IPS DF 6.9 (cell line): ENCODE measurements around the gene P2RX1.

Source experiments
- DNase-seq: peaks from one replicate; pipeline ENCODE4 v3.0.0-alpha.2; 2013; ENCODE audit warnings: low read depth, low spot score
- H3K27ac ChIP-seq: one replicate; pipeline ENCODE4 v1.5.1; 2013; ENCODE audit warnings: low read length, control low read depth
- H3K27me3 ChIP-seq: 2 replicates; pipeline ENCODE4 v1.6.1; 2013; ENCODE audit warnings: mild to moderate bottlenecking, low read length; ENCODE audit not compliant: control insufficient read depth, insufficient read depth
- H3K36me3 ChIP-seq: 2 replicates; pipeline ENCODE4 v1.6.1; 2013; ENCODE audit warnings: low read length; ENCODE audit not compliant: control insufficient read depth, insufficient read depth
- H3K4me1 ChIP-seq: 2 replicates; pipeline ENCODE4 v1.6.1; 2013; ENCODE audit warnings: low read length; ENCODE audit not compliant: control insufficient read depth, insufficient read depth
- H3K4me3 ChIP-seq: 2 replicates; pipeline ENCODE4 v1.5.1; 2013; ENCODE audit warnings: mild to moderate bottlenecking, low read length
- H3K9me3 ChIP-seq: 2 replicates; pipeline ENCODE4 v1.6.1; 2013; ENCODE audit warnings: low read length, inconsistent platforms; ENCODE audit not compliant: control insufficient read depth, insufficient read depth
- WGBS: extraction: QIAGEN DNeasy Blood & Tissue Kit; methylation state at CpG from one replicate; pipeline ENCODE4 v1.1.7; 2013; ENCODE audit warnings: mixed read lengths, missing lambda C conversion rate; ENCODE audit not compliant: insufficient read length, insufficient coverage; 5-methylcytosine and 5-hydroxymethylcytosine counted together

Gene P2RX1

DNA sequence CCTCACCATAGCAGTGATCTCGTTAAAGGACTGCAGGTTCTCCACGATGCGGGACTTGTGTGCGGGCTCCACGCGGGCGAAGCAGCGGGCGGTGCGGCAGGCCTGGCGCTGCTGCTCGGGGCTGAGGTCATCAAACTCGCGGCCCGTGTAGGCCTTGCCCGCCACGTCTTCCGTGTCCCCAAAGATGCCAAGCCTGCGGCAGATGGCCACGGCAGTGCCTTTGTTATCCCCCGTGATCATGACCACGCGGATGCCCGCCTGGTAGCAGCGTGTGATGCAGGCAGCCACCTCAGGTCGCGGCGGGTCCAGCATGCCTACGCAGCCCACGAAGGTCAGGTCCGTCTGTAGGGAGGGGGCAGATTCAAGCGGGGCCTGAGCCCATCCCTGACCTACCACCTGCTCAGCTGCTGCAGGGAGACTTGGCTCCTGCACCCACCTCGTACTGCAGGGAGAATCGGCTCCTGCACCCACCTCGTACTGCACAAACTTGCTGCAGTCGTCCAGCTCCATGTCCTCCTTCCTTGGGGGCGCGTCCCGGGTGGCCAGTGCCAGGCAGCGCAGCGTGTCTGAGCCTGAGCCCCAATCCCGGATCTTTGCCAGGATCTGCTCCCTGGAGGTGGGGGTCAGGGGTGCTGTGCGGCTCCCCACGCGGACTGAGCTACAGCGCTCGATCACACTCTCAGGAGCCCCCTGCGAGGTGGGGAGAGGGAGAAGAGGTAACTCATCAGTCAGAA is 24.9 kb upstream of the P2RX1 start:
- no peak for DNase-seq
- Histone ChIP-seq H3K36me3 (0 out of 2 replicates have a peak, but pooled peaks cover 5% of the 10 kb centered on the region), H3K9me3 (no peaks in the 10 kb centered on the region), H3K4me1 (no peaks in the 10 kb centered on the region), H3K27me3 (no peaks in the 10 kb centered on the region), H3K27ac (no peak overlapping the region), H3K4me3 (no peak overlapping the region)
- WGBS: no CpG with 5 or more reads among the region's 48 CpGs

DNA sequence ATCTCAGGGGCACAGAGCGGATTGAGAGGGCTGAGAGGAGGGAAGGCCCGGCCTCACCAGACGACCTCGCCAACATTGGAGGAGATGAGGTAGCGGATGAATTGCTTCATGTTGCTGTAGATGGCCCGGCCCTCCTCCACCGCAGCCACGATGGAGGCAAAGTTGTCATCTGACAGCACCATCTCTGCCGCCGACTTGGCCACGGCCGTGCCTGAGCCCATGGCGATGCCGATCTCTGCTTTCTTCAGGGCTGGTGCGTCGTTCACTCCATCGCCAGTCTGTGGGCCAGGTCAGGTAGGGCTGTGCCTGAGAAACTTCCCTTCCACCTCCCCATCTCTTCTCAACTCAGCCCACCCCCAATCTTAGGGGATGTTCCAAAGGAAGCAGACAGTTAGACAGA is 21.1 kb upstream of the P2RX1 start:
- 0 out of 2 replicates have a peak, but pooled peaks cover 5% of the 10 kb centered on the region for H3K36me3 ChIP-seq
- DNase-seq: no peak
- no peak overlapping the region for H3K4me3 ChIP-seq
- no peaks in the 10 kb centered on the region for H3K9me3 ChIP-seq
- H3K27ac ChIP-seq: no peak overlapping the region
- WGBS: no CpG with 5 or more reads among the region's 17 CpGs
- H3K4me1 ChIP-seq: no peaks in the 10 kb centered on the region
- H3K27me3 ChIP-seq: no peaks in the 10 kb centered on the region

DNA sequence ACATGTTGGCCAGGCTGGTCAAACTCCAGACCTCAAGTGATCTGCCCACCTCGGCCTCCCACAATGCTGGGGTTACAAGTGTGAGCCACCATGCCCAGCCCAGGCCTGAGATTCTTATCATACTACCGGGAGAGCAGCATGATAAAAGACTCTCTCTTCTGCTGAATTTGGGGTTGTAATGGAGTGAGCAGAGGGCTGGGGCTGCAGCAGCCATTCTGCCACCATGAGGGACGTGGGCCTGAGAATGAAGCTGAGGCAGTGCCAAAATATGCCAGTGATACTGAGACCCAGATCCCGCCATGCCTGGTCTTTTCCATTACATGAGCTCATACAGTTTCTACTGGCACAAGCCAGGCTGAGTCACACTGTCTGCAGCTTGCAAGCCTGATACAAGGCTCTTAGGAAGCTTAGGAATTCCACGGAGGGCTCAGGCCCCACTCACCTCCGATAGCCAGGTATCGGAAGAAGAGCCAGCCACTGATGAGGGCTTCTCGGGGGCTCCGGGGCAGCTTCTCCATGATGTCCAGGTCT is 19.6 kb upstream of the P2RX1 start:
- Histone ChIP-seq H3K27ac (no peak overlapping the region), H3K9me3 (no peaks in the 10 kb centered on the region), H3K4me3 (no peak overlapping the region), H3K4me1 (no peaks in the 10 kb centered on the region), H3K36me3 (0 out of 2 replicates have a peak, but pooled peaks cover 5% of the 10 kb centered on the region), H3K27me3 (no peaks in the 10 kb centered on the region)
- WGBS: no CpG with 5 or more reads among the region's 9 CpGs
- DNase-seq: no peak

DNA sequence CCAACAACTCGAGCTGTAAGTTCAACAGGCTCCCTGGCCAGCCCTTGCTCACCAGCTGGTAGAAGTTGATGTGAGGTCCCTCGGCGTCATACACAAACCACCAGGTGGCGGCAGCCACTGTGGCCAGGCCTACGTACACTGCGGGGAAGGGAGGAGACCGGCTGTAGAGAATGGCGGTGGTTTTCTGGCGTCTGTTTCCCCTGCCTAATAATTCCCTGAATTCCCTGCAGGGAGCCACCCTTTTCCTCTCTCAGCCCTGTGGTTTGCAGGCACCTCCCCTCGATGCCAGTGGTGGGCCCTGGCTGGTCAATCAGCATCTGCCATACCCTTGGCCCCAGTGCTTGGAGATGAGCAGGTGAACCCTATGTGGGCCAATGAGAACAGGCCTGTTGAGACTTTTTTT is 18.9 kb upstream of the P2RX1 start:
- Histone ChIP-seq H3K36me3 (0 out of 2 replicates have a peak, but pooled peaks cover 5% of the 10 kb centered on the region), H3K27me3 (no peaks in the 10 kb centered on the region), H3K4me1 (no peaks in the 10 kb centered on the region), H3K27ac (no peak overlapping the region), H3K4me3 (no peak overlapping the region), H3K9me3 (no peaks in the 10 kb centered on the region)
- no CpG with 5 or more reads among the region's 10 CpGs for WGBS
- DNase-seq: peak; percentile 54

DNA sequence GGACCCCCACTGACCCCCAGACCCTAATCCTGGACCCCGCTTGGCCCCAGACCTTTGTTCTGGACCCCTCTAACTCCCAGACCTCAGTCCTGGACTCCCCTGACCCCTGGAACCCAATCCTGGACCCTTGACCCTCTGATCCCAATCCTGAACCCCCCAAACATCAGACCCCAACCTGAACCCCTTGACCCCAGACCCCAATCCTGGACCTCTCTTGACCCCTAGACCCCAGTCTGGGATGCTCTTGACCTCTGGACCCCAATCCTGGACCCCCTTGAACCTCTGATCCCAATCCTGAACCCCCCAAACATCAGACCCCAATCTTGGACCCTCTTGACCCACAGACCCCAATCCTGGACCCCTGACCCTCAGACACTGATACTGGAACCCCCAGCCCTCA is 13.5 kb upstream of the P2RX1 start:
- no peak for DNase-seq
- no peaks in the 10 kb centered on the region for H3K36me3 ChIP-seq
- WGBS: no CpG with 5 or more reads among the region's 1 CpG
- H3K27me3 ChIP-seq: no peaks in the 10 kb centered on the region
- H3K4me1 ChIP-seq: no peaks in the 10 kb centered on the region
- H3K4me3 ChIP-seq: no peak overlapping the region
- no peaks in the 10 kb centered on the region for H3K9me3 ChIP-seq
- no peak overlapping the region for H3K27ac ChIP-seq

DNA sequence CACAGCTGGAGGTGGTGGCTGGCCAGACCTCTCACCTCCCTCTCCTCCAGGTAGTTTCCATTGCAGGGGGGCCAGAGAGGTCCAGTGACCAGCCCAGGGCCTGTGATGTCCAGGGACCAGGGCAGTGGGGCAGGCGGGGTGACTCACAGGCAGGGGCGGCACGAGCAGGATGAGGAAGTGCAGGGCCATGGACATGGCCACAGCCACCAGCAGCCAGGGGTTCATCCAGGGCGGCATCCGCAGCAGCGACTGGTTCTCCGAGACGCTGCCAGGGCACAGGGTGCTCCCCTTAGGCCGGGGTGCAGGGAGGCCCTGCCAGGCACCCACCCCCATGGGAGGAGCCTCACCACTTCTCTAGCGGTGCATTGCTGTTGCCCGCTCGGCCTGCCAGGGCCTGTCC is 12.9 kb upstream of the P2RX1 start:
- H3K27ac ChIP-seq: no peak overlapping the region
- no peaks in the 10 kb centered on the region for H3K9me3 ChIP-seq
- H3K36me3 ChIP-seq: no peaks in the 10 kb centered on the region
- H3K4me3 ChIP-seq: no peak overlapping the region
- no CpG with 5 or more reads among the region's 12 CpGs for WGBS
- no peak for DNase-seq
- no peaks in the 10 kb centered on the region for H3K4me1 ChIP-seq
- no peaks in the 10 kb centered on the region for H3K27me3 ChIP-seq

DNA sequence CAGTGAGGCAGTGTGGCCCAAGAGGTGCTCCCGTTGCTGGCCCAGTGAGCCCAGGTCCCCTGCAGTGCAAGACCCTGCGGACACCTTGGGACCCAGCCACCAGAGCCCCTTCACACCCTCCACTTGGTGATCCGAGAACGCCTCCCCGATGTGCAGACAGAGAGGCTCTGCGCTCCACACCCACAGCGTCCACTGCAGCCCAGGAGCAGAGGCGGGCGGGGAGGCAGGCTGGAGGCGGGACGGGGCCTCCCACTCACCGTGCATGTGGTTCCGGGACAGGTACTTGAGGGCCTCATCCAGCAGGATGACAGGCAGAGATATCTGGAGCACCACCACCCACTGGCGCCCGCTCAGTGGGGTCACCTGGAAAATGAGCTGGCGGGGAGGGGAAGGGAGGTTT is 12.1 kb upstream of the P2RX1 start:
- no peak for DNase-seq
- Histone ChIP-seq H3K4me3 (no peak overlapping the region), H3K36me3 (no peaks in the 10 kb centered on the region), H3K9me3 (no peaks in the 10 kb centered on the region), H3K4me1 (no peaks in the 10 kb centered on the region), H3K27ac (no peak overlapping the region), H3K27me3 (no peaks in the 10 kb centered on the region)
- WGBS: no CpG with 5 or more reads among the region's 16 CpGs

DNA sequence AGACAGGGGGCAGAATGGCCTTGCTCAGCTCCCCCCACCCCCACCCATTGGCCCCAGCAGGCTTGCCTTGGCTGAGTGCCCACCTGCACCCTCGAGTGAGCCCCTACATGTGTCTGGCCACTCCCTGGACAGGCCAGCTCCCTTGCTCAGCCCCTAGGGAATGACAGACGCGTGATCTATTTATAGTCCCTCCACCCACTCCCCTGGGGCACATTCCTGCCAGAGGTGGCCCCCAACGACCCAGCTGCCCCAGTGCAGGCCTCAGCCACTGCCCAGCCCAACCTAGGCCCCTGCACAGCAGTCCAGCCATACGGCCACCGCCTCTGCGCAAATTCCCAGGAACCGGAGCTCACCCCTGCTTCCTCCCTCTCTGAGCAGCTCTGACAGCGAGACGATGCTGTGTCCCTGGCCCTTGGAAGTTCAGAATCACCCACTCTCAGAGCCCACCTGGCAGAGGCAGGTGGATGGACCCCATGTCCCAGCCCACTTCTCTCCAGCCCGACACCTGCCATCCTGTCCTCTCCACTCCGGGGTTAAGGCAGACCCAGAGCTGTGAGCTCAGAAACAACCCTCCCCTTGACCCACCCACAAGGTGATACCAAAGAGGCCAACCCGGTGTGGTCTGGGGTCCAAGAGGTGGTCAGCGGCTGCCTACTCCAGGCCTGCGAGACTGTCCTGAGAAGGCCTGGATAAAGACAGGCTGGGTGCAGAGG is 11.5 kb upstream of the P2RX1 start:
- Histone ChIP-seq H3K4me3 (no peak overlapping the region), H3K27me3 (no peaks in the 10 kb centered on the region), H3K36me3 (no peaks in the 10 kb centered on the region), H3K9me3 (no peaks in the 10 kb centered on the region), H3K27ac (no peak overlapping the region), H3K4me1 (no peaks in the 10 kb centered on the region)
- DNase-seq: no peak
- WGBS: no CpG with 5 or more reads among the region's 15 CpGs

DNA sequence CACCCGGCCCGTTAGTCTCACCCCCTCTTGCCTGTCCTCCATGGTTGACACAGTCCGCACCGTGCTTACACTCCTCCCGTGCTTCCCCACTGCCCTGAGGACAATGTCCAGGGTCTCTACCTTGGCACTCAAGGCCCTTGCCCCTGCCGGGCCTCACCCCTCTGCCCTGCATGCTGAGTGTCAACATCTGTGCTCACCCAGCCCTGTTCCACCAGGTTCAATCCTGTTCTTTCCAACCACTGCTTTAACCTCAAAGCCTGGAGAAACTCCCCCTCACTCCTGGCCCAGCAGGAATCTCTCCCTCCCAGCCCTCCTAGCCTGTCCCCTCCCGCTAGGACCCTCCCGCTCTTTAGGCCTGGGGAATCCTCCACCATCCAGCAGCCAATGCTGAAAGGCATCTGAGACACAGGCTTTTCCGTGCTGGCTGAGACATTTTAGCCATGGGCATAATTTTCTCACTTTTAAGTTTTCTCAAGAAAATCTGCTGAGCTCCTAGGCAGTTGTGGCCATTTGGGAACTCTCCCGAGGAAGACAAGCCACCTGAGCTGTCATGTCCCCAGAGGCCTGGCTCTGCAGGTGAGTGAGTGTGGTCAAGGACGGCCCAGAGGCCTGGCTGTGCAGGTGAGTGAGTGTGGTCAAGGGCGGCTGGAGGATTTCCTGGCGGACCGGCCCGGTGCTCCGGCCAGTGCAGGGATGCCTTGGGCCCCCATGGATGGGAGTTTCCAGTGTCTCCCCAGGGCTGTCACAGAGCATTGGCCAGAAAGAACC is 10.8 kb upstream of the P2RX1 start:
- H3K36me3 ChIP-seq: no peaks in the 10 kb centered on the region
- DNase-seq: no peak
- no peaks in the 10 kb centered on the region for H3K9me3 ChIP-seq
- no peak overlapping the region for H3K4me3 ChIP-seq
- WGBS: no CpG with 5 or more reads among the region's 16 CpGs
- no peak overlapping the region for H3K27ac ChIP-seq
- no peaks in the 10 kb centered on the region for H3K27me3 ChIP-seq
- no peaks in the 10 kb centered on the region for H3K4me1 ChIP-seq

DNA sequence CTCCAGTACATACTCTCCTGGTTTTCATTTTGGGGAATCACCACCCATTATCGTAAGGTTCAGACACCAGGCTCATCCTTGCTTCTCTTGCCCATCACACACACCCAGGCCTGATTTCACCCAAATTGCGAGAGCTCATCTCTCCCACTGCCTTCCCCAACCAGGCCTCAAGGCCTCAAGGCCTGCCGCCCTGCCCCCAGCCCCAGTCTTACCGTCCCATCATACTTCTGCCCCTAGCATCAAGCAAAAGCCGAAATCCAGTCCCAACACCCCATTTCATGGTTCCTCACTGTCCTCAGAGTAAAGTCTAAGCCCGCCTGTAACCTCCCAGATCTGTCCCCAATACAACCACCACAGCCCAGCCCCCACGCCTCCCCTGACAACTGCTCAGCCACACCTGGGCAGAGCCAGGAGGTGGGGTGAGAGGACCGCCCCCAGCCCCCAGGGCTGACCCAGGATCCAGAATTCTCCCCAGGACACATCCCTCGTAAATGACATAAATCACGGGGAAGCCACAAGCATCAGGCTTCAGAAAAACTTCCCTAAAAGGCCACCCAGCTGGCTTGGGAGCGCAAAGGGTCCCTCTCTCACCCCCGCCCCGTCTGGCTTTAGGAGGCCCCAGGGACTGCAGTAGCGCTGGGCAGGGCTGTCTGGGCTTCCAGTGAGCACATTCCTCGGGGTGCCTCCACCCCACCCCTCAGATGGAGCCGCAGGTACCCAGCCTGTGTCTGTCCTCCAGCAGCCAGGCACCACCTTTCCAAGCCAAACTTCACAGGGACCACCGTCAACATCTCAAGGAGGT is 9.6 kb upstream of the P2RX1 start:
- H3K27ac ChIP-seq: no peak overlapping the region
- no peaks in the 10 kb centered on the region for H3K27me3 ChIP-seq
- no peak overlapping the region for H3K4me3 ChIP-seq
- DNase-seq: no peak
- H3K36me3 ChIP-seq: no peaks in the 10 kb centered on the region
- no peaks in the 10 kb centered on the region for H3K9me3 ChIP-seq
- no CpG with 5 or more reads among the region's 17 CpGs for WGBS
- no peaks in the 10 kb centered on the region for H3K4me1 ChIP-seq
